ENCODE results near the gene SEMA4D.

The SEMA4D gene

DNA sequence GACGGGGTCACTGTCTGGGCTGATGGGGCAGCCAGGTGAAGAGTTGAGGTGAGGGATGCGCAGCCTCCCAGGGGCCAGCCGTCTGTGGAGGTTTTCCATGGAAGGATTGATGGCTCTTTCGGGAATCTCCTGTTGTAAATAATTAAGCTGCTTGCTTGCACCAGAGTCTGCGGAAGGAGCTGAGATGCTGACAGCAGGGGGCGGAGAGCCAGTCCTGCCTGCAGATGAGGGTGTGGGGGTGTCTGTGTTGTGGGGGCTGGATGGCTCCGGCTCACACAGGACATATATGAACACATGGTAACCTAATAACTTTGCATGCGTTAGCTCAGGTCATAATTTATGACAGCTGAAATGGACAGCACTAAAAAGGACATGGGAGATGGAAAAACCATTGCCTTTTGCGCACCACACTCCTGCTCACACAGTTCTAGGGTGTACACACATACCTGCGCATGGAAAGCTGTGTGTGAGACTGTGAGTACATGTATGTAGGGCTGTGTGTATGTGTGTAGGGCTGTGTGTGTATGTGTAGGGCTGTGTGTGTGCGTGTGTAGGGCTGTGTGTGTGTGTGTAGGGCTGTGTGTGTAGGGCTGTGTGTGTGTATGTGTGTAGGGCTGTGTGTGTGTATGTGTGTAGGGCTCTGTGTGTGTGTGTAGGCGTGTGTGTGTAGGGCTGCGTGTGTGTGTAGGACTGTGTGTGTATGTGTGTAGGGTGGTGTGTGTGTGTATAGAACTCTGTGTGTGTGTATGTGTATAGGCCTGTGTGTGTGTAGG, 36.8 kb upstream of the SEMA4D start:
- Histone ChIP-seq H3K27me3 (ENCODE audit: insufficient read depth, low read length) (no peaks in the 10 kb centered on the region), H3K9me3 (ENCODE audit: low read length) (no peaks in the 10 kb centered on the region), H3K4me3 (ENCODE audit: low read depth, low read length, poor library complexity, severe bottlenecking) (no peak overlapping the region), H3K9ac (ENCODE audit: low read length) (no peak overlapping the region), H3K9me2 (ENCODE audit: low read depth, low read length) (no peaks in the 10 kb centered on the region), H3K4me2 (ENCODE audit: low read length) (no peak overlapping the region), H3F3A (ENCODE audit: insufficient read depth, low read length) (no peaks in the 10 kb centered on the region), H3K79me2 (ENCODE audit: insufficient read depth, low read length) (no peaks in the 10 kb centered on the region), H3K27ac (ENCODE audit: low read depth, low read length, poor library complexity, severe bottlenecking) (no peak overlapping the region), H3K36me3 (ENCODE audit: insufficient read depth, low read length) (no peaks in the 10 kb centered on the region), H3K4me1 (ENCODE audit: insufficient read depth, low read length, severe bottlenecking) (no peaks in the 10 kb centered on the region), H2AFZ (ENCODE audit: low read length) (no peak overlapping the region), H4K20me1 (ENCODE audit: insufficient read depth, low read length) (no peaks in the 10 kb centered on the region)
- TF ChIP-seq CTCF (IDR thresholded peaks at IDR 0.05; ENCODE audit: low read length) = no peak
- no peak for TF ChIP-seq EZH2 (IDR thresholded peaks at IDR 0.05; ENCODE audit: borderline replicate concordance, low read length)

DNA sequence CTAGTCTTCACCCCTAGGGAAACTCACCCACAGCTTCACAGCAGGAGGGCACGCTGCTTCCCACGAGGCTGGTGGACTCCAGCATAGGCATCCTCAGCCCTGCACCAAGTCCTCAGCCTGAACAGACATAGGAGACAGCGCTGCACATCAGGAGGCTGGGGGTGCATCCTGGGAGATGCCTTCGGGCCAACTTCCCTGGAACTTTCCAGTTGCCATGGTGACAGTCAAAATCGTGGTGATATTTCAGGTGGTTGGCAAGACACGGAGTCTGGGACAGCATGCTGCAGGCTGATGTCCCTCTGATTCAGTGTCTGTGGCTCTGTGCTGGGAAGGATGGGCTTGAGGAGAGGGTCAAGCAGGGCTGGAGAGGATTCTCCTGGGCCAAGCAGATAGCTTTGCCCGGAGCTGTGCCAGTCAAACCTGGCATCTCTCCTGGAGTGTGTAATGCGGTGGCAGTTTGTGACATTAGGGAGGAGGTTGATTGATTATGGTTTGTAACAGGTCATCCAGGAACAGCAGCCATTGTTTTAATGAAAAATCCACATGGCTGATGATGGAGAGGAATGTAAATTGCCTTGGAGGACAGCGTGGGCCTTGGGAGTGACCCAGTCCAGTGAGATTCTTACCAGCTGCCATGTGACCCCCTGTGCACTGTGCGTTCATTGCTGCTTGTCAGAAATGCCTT, 35.6 kb upstream of the SEMA4D start:
- no peaks in the 10 kb centered on the region for H3K9me2 ChIP-seq (ENCODE audit: low read depth, low read length)
- H3K4me1 ChIP-seq (ENCODE audit: insufficient read depth, low read length, severe bottlenecking) = no peaks in the 10 kb centered on the region
- H3K27ac ChIP-seq (ENCODE audit: low read depth, low read length, poor library complexity, severe bottlenecking) = no peak overlapping the region
- H3K9ac ChIP-seq (ENCODE audit: low read length) = no peak overlapping the region
- no peaks in the 10 kb centered on the region for H3K79me2 ChIP-seq (ENCODE audit: insufficient read depth, low read length)
- H3K36me3 ChIP-seq (ENCODE audit: insufficient read depth, low read length) = no peaks in the 10 kb centered on the region
- TF ChIP-seq CTCF (IDR thresholded peaks at IDR 0.05; ENCODE audit: low read length) (no peak), EZH2 (IDR thresholded peaks at IDR 0.05; ENCODE audit: borderline replicate concordance, low read length) (no peak)
- no peak overlapping the region for H3K4me3 ChIP-seq (ENCODE audit: low read depth, low read length, poor library complexity, severe bottlenecking)
- H3F3A ChIP-seq (ENCODE audit: insufficient read depth, low read length) = no peaks in the 10 kb centered on the region
- H3K4me2 ChIP-seq (ENCODE audit: low read length) = no peak overlapping the region
- H4K20me1 ChIP-seq (ENCODE audit: insufficient read depth, low read length) = no peaks in the 10 kb centered on the region
- no peak overlapping the region for H2AFZ ChIP-seq (ENCODE audit: low read length)
- H3K27me3 ChIP-seq (ENCODE audit: insufficient read depth, low read length) = no peaks in the 10 kb centered on the region
- H3K9me3 ChIP-seq (ENCODE audit: low read length) = no peaks in the 10 kb centered on the region

- H3K36me3 ChIP-seq (ENCODE audit: insufficient read depth, low read length) = no peaks in the 10 kb centered on the region
- no peaks in the 10 kb centered on the region for H3K27me3 ChIP-seq (ENCODE audit: insufficient read depth, low read length)
- no peaks in the 10 kb centered on the region for H3K9me2 ChIP-seq (ENCODE audit: low read depth, low read length)
- H3K9me3 ChIP-seq (ENCODE audit: low read length) = no peaks in the 10 kb centered on the region
- no peaks in the 10 kb centered on the region for H3K79me2 ChIP-seq (ENCODE audit: insufficient read depth, low read length)
- H2AFZ ChIP-seq (ENCODE audit: low read length) = no peak overlapping the region
- H3K4me1 ChIP-seq (ENCODE audit: insufficient read depth, low read length, severe bottlenecking) = no peaks in the 10 kb centered on the region
- no peak overlapping the region for H3K4me3 ChIP-seq (ENCODE audit: low read depth, low read length, poor library complexity, severe bottlenecking)
- no peak overlapping the region for H3K27ac ChIP-seq (ENCODE audit: low read depth, low read length, poor library complexity, severe bottlenecking)
- no peaks in the 10 kb centered on the region for H3F3A ChIP-seq (ENCODE audit: insufficient read depth, low read length)
- H4K20me1 ChIP-seq (ENCODE audit: insufficient read depth, low read length) = no peaks in the 10 kb centered on the region
- no peak for TF ChIP-seq EZH2 (IDR thresholded peaks at IDR 0.05; ENCODE audit: borderline replicate concordance, low read length)
- TF ChIP-seq CTCF (IDR thresholded peaks at IDR 0.05; ENCODE audit: low read length) = no peak
- H3K4me2 ChIP-seq (ENCODE audit: low read length) = no peak overlapping the region
- H3K9ac ChIP-seq (ENCODE audit: low read length) = no peak overlapping the region
Measured at GRCh38 chr9:89532944-89533343, 35.0 kb upstream of the SEMA4D start.

All from OCI-LY1 (cell line).